Stromal cell of bone marrow (primary cell): ENCODE measurements around the gene C1QTNF12.
"Not testable (repeated sequence)": the region's sequence is repeated elsewhere in the genome, so short reads cannot be mapped to it uniquely, and the experiment has no call there.

ENCODE experiments used
- DNase-seq: peaks from one replicate; pipeline ENCODE4 v3.0.0-alpha.2; 2012; ENCODE audit warnings: low read depth

Gene C1QTNF12

DNA sequence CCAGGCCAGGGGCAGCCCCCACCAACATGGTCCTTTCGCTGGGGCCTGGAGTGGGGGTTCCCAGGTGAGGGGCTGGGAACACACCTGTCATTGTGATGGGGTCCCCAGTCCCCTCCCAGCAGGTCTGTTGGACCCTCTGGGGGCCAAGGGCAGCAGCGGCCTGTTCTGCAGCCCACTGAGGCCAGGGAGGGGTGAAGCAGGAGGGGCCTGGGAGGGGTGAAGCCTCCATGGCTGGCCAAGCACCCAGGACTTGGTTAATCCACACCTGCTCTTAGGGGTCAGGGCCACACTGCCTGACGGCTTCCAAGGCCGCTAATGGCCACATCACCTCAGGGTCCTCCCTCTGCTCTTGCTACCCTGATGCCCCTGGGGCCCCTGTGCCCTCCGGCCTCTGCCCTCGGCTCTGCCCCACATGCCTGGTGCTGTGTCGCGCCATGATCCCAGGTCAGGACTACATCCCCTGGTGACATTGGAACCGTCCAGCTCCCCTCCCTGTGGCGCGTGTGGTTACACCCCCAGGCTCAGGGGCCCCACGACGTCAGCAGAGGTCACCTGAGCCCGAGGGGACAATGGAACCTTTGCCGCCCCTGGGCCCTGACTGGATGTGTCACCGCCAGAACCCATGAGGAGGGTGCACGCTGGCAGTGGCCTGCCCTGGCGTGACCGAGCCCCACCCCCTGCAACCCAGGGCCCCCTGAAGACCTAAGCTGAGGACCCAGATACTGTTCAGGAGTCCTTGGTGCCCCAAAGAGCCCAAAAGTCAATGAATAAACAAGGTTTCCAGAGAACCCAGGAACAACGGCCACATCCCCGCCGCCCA lies 47.2 kb downstream of the C1QTNF12 start:
- DNase-seq: no peak

GRCh38 chr1:1198423-1199140 lies 47.9 kb downstream of the C1QTNF12 start:
- DNase-seq: no peak

DNA sequence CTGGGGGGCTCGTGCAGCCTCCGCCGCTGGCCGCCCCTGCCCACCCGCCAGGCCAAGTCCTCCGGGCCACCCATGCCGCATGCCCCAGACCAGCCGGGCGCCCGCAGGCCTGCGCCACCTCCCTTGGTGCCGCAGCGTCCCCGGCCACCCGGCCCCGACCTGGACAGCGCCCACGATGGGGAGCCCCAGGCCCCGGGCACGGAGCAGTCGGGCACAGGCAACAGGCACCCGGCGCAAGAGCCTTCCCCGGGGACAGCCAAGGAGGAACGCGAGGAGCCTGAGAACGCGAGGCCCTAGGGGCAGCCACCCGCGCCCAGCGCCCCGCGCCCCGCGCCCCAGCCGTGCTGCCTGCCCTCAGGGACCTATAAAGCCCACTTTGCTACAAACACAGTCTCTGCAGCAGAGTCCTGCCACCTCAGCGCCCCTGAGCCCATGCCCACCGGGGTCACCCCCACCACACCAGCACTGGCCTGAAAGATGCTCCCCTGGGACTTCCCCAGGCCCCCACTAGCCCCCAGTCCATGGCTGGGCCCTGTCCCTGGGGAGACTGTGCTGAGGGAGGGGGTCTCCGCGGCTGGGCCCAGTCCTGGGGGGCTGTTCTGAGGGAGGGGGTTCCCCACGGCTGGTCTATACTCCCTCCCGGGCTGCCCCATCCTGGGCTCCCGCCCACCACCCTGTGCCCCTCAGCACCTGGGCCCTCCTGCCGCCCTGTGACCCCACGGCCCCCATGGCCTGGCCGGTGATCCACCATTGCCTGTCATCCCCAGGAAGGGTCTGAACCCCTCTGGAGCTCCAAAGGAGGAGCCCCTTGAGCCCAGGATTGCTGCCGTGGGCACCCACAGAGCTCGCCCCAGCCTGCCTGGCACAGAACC lies 48.7 kb downstream of the C1QTNF12 start:
- no peak for DNase-seq

GRCh38 chr1:1197188-1197500 lies 49.4 kb downstream of the C1QTNF12 start:
- no peak for DNase-seq

- no peak for DNase-seq
These were observed 49.9 kb downstream of the C1QTNF12 start for GRCh38 chr1:1196431-1197187.

DNA sequence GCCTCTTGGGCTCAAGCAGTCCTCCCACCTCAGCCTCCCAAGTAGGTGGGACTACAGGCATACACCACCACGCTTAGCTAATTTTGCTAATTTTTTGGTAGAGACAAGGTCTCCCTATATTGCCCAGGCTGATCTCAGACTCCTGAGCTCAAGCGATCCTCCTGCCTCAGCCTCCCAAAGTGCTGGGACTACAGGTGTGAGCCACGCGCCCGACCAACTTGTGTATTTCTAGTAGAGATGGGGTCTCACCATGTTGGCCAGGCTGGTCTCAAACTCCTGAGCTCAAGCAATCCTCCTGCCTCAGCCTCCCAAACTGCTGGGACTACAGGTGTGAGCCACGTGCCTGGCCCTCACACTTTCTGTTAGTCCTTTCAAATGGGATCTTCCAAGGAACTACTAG lies 50.8 kb downstream of the C1QTNF12 start:
- not testable (repeated sequence) for DNase-seq

GRCh38 chr1:1194723-1195122 lies 51.8 kb downstream of the C1QTNF12 start:
- DNase-seq: no peak
